ENCODE results near the gene MGAT2.

MGAT2 gene

DNA sequence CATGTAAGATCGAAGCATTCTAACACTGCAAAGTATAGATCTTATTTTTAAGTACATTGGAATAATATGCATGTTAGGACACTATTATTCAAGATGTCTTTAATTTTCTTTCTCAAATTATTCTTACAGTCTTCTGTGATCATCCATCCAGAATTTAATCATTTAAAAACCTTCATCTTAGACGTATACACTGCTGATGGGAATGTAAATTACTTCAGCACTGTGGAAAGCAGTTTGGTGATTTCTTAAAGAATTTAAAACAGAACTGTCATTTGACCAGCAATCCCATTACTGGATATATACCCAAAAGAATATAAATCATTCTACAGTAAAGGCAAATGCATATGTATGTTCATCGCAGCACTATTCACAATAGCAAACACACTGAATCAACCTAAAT, 31.2 kb upstream of the MGAT2 start:
- DNase-seq (ENCODE audit: low read depth, low spot score) = no peak
- TF ChIP-seq, protein P1, sequence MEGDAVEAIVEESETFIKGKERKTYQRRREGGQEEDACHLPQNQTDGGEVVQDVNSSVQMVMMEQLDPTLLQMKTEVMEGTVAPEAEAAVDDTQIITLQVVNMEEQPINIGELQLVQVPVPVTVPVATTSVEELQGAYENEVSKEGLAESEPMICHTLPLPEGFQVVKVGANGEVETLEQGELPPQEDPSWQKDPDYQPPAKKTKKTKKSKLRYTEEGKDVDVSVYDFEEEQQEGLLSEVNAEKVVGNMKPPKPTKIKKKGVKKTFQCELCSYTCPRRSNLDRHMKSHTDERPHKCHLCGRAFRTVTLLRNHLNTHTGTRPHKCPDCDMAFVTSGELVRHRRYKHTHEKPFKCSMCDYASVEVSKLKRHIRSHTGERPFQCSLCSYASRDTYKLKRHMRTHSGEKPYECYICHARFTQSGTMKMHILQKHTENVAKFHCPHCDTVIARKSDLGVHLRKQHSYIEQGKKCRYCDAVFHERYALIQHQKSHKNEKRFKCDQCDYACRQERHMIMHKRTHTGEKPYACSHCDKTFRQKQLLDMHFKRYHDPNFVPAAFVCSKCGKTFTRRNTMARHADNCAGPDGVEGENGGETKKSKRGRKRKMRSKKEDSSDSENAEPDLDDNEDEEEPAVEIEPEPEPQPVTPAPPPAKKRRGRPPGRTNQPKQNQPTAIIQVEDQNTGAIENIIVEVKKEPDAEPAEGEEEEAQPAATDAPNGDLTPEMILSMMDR (IDR thresholded peaks at IDR 0.05; ENCODE audit: low read depth, low read length) = no peak
- in situ Hi-C loops (cut with HindIII; ENCODE audit: low sequenced_read_pairs) = no loop called here
- H3K4me3 ChIP-seq (ENCODE audit: low read depth, low read length) = no peak overlapping the region

- H3K4me3 ChIP-seq (ENCODE audit: low read depth, low read length) = no peak overlapping the region
- DNase-seq (ENCODE audit: low read depth, low spot score) = peak; percentile 33
- TF ChIP-seq, protein P1 (IDR thresholded peaks at IDR 0.05; ENCODE audit: low read depth, low read length) = no peak
- in situ Hi-C loops (cut with HindIII; ENCODE audit: low sequenced_read_pairs) = no loop called here
Measured at GRCh38 chr14:49593016-49593415, 27.6 kb upstream of the MGAT2 start.

DNA sequence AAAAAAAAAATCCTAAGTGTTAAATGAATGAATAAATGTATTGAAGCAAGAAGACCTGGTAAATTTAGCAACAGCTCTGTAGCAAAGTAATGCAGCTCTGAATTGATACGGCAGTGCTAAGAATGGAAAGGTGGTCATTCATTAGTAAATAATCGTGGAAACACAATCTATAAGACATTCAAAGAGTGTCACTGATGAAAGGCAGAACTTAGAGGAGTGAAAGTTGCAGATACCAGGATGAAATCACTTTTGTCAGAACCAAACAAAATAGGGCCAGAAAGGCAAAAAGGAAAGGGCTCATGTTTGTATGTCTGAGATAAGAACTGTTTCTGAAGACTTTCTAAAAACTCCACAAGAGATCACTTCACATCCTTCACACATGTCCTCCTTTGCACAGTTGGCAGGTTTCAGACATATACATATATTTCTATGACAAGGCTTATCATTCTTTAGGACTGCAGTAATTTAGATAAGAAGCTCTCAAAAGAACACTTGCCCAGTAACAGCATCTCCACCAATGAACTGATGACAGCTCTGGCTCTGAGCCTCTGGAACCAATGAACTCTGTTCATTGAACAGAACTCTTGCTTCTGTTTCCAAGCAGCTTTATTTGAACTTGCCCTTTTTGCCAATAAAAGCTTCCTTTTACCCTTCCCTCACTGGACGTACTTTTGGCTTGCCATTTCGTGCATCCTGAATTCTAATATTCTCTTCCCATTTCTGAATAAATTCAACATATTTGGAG, 26.1 kb upstream of the MGAT2 start:
- in situ Hi-C loops (cut with HindIII; ENCODE audit: low sequenced_read_pairs) = no loop called here
- TF ChIP-seq, protein P1 (IDR thresholded peaks at IDR 0.05; ENCODE audit: low read depth, low read length) = no peak
- DNase-seq (ENCODE audit: low read depth, low spot score) = peak; percentile 59
- H3K4me3 ChIP-seq (ENCODE audit: low read depth, low read length) = no peak overlapping the region

- no peak for DNase-seq (ENCODE audit: low read depth, low spot score)
- peak overlapping the region; percentile 88 for H3K4me3 ChIP-seq (ENCODE audit: low read depth, low read length)
- in situ Hi-C loops (cut with HindIII; ENCODE audit: low sequenced_read_pairs) = no loop called here
- TF ChIP-seq, protein P1 (IDR thresholded peaks at IDR 0.05; ENCODE audit: low read depth, low read length) = no peak
Measured at GRCh38 chr14:49598189-49598484, 22.5 kb upstream of the MGAT2 start.

DNA sequence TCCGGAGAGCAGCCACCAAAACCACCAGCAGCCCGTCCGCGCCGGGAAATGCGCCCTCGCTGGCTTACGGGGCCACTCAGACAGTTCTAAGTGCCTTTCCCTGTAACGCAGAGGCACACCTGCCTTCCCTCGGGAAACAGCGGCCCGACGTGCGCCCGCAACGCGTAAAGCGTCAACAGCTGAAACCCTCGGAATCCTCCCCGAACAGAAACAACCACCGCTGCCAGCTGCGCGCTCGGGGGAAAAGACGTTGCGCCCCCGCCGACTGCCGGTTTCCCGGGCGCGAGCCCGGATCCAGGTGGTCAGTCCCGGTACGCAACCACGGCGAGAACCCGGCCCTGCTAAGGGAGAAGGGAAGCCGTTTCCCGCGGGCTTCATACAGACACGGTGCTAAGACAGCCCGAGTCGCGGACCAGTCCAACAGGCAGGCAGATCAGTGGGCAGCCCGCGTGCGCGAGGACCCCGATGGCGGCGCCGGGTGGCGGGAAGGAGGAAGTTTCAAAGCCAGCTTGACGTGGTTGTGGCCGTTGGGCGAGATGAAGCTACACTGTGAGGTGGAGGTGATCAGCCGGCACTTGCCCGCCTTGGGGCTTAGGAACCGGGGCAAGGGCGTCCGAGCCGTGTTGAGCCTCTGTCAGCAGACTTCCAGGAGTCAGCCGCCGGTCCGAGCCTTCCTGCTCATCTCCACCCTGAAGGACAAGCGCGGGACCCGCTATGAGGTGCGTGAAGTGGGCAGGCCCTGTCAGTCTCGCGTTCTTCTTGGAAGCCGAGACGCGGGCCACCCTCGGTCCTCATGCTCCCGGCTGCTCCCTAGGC, 21.9 kb upstream of the MGAT2 start, which contains the start of gene LRR1:
TSS of gene LRR1 (plus strand) at position 456 of the 816 bp plus-strand sequence. CDS start at position 537, 81 bp downstream.
- in situ Hi-C loops (cut with HindIII; ENCODE audit: low sequenced_read_pairs) = no loop called here
- TF ChIP-seq, protein P1 (IDR thresholded peaks at IDR 0.05; ENCODE audit: low read depth, low read length) = no peak
- peak; percentile 88 for DNase-seq (ENCODE audit: low read depth, low spot score)
- peak within 1 kb of the TSS; percentile 88 for H3K4me3 ChIP-seq (ENCODE audit: low read depth, low read length)

DNA sequence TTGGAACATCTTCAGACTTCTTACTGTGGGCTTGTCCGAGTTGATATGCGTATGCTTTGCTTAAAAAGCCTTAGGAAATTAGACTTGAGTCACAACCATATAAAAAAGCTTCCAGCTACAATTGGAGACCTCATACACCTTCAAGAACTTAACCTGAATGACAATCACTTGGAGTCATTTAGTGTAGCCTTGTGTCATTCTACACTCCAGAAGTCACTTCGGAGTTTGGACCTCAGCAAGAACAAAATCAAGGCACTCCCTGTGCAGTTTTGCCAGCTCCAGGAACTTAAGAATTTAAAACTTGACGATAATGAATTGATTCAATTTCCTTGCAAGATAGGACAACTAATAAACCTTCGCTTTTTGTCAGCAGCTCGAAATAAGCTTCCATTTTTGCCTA, 13.0 kb upstream of the MGAT2 start:
- in situ Hi-C loops (cut with HindIII; ENCODE audit: low sequenced_read_pairs) = no loop called here
- no peak overlapping the region for H3K4me3 ChIP-seq (ENCODE audit: low read depth, low read length)
- TF ChIP-seq, protein P1 (IDR thresholded peaks at IDR 0.05; ENCODE audit: low read depth, low read length) = no peak
- no peak for DNase-seq (ENCODE audit: low read depth, low spot score)
